Osteocyte (in vitro differentiated cells): ENCODE results near the gene AK9. TPM values are rescaled to one million over a fixed set of nuclear protein-coding genes. Genes with fewer than 3 reads are reported as not detected.

Experiments used
- DNase-seq: peaks from one replicate; pipeline ENCODE4 v3.0.0; 2021; ENCODE audit warnings: mixed read lengths; ENCODE audit not compliant: unreplicated experiment; ENCODE audit errors: extremely low spot score
- H3K27ac Mint-ChIP-seq: one replicate; pipeline ENCODE4 v1.8.0; 2021; ENCODE audit warnings: mild to moderate bottlenecking, mixed read lengths; ENCODE audit not compliant: unreplicated experiment
- H3K27me3 Mint-ChIP-seq: one replicate; pipeline ENCODE4 v1.8.0; 2021; ENCODE audit warnings: mixed read lengths; ENCODE audit not compliant: unreplicated experiment
- H3K36me3 Mint-ChIP-seq: one replicate; pipeline ENCODE4 v1.8.0; 2021; ENCODE audit warnings: mixed read lengths; ENCODE audit not compliant: unreplicated experiment
- H3K4me1 Mint-ChIP-seq: one replicate; pipeline ENCODE4 v1.8.0; 2021; ENCODE audit warnings: mixed read lengths; ENCODE audit not compliant: unreplicated experiment
- H3K4me3 Mint-ChIP-seq: one replicate; pipeline ENCODE4 v1.8.0; 2021; ENCODE audit warnings: mild to moderate bottlenecking, moderate library complexity, mixed read lengths; ENCODE audit not compliant: unreplicated experiment
- H3K9me3 Mint-ChIP-seq: one replicate; pipeline ENCODE4 v1.8.0; 2021; ENCODE audit warnings: mixed read lengths; ENCODE audit not compliant: unreplicated experiment
- CTCF ChIP-seq: fragments of 200-600 bp; sonication (generic); IDR thresholded peaks from 2 replicates; pipeline ENCODE4 v1.5.0; 2021; ENCODE audit warnings: antibody characterized with exemption, mild to moderate bottlenecking, moderate library complexity
- total RNA-seq: library from RNA; stranded (reverse); gene quantifications from 2 replicates; pipeline ENCODE4 v1.2.1, GENCODE V29; 2021

Gene AK9
- total RNA-seq, 1 donor from 2014 or later = 5.3 TPM

DNA sequence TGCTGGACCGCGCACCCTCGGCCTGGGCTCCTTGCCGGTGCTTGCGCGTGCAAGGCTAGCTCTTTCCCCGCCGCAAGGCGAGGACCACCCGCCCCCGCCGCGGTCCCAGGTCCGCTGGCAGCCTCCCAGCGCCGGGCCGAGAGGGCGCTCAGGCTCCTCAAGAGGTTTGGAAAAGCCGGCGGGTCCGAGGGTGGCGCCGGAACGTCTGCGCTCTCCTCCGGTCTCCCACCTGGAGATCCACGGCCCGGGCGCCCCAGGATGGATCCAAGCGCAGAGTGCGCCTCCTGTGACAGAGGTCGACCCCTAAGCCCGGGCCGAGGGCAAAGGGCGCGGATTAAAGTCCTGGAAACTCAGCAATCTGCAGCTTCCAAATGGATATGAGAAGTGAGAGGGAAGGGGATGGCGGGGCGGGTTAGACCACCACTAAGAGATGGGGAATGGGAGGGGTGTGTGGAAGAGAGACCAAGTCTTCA, 234.9 kb downstream of the AK9 start:
- H3K36me3 Mint-ChIP-seq = peaks cover 1% of the 10 kb centered on the region
- no peak overlapping the region for H3K27ac Mint-ChIP-seq
- H3K9me3 Mint-ChIP-seq = no peaks in the 10 kb centered on the region
- H3K4me1 Mint-ChIP-seq = peaks cover 20% of the 10 kb centered on the region
- H3K27me3 Mint-ChIP-seq = no peaks in the 10 kb centered on the region
- no peak for TF ChIP-seq CTCF
- DNase-seq = peak; percentile 83
- H3K4me3 Mint-ChIP-seq = peak overlapping the region; percentile 69

GRCh38 chr6:109455437-109456110, 235.4 kb downstream of the AK9 start, which contains the start of gene MICAL1:
Gene MICAL1 (minus strand): TSS chr6:109455772. CDS start chr6:109454196, 1,576 bp downstream.
- no peak for DNase-seq
- H3K4me3 Mint-ChIP-seq = peak within 1 kb of the TSS; percentile 92
- H3K27me3 Mint-ChIP-seq = no peaks in the 10 kb centered on the region
- peak; percentile 29 for TF ChIP-seq CTCF
- no peaks in the 10 kb centered on the region for H3K36me3 Mint-ChIP-seq
- no peaks in the 10 kb centered on the region for H3K9me3 Mint-ChIP-seq
- H3K27ac Mint-ChIP-seq = peak within 1 kb of the TSS; percentile 85
- peaks cover 20% of the 10 kb centered on the region for H3K4me1 Mint-ChIP-seq

GRCh38 chr6:109454496-109455436, 236.2 kb downstream of the AK9 start:
- Mint-ChIP-seq H3K4me1 (peaks cover 20% of the 10 kb centered on the region), H3K27me3 (no peaks in the 10 kb centered on the region), H3K9me3 (no peaks in the 10 kb centered on the region), H3K27ac (peak overlapping the region; percentile 85), H3K4me3 (peak overlapping the region; percentile 92), H3K36me3 (no peaks in the 10 kb centered on the region)
- DNase-seq = peak; percentile 81
- no peak for TF ChIP-seq CTCF

- Mint-ChIP-seq H3K27ac (peak overlapping the region; percentile 73), H3K27me3 (no peaks in the 10 kb centered on the region), H3K4me3 (peak overlapping the region; percentile 92), H3K9me3 (no peaks in the 10 kb centered on the region), H3K4me1 (peaks cover 20% of the 10 kb centered on the region), H3K36me3 (no peaks in the 10 kb centered on the region)
- no peak for TF ChIP-seq CTCF
- DNase-seq = peak; percentile 83
These were observed 237.2 kb downstream of the AK9 start for GRCh38 chr6:109453594-109454495.
